SU-DHL-6 (cell line): Measurements from ENCODE around the gene SSC5D.

ENCODE experiments used
- CTCF ChIP-seq: fragments of 200-600 bp; sonication (generic); IDR thresholded peaks from one replicate; pipeline ENCODE4 v1.5.1; 2017; ENCODE audit warnings: antibody characterized with exemption, mild to moderate bottlenecking, low read length, moderate library complexity; ENCODE audit not compliant: insufficient read depth, poor library complexity, severe bottlenecking
- EZH2phosphoT487 ChIP-seq: fragments of 200-600 bp; sonication (generic), shearing (Covaris generic); conservative IDR thresholded peaks from 2 replicates; pipeline ENCODE4 v1.6.1; 2018; ENCODE audit warnings: mild to moderate bottlenecking, antibody characterized with exemption, low read length, moderate library complexity, mixed read lengths

GRCh38 chr19:55442372-55442961 lies 45.8 kb upstream of the SSC5D start:
- no peak for TF ChIP-seq EZH2phosphoT487
- TF ChIP-seq CTCF, result no peak
